GM19468 (cell line): Measurements from ENCODE around the gene ZBTB39.

ENCODE experiments used
- ATAC-seq: cut with Tn5 transposase; IDR thresholded peaks from one replicate; pipeline ENCODE4 v1.9.1; 2021; ENCODE audit warnings: mild to moderate bottlenecking, moderate library complexity, moderate number of reproducible peaks; ENCODE audit not compliant: unreplicated experiment; ENCODE audit errors: extremely low read depth

ZBTB39 gene

DNA sequence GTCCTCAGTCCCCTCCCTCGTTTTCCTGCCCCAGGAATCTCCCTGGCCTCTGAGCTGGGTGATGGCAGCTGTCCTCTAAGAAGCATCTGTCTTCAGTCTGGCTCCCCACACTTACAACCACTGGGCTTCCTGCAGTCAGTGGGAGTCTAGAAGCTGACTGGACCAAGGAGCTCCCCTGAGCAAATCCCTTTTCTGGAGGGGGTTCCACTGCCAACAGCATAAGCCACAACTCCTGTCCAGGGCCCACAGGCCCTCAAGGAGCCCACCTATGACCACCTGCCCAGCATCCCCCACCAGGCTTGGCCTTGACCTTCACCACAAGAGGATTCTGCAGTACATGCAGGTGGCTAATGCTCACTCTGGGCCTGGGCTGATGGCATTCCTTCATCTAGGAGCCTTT lies 53.0 kb downstream of the ZBTB39 start:
- no peak for ATAC-seq

DNA sequence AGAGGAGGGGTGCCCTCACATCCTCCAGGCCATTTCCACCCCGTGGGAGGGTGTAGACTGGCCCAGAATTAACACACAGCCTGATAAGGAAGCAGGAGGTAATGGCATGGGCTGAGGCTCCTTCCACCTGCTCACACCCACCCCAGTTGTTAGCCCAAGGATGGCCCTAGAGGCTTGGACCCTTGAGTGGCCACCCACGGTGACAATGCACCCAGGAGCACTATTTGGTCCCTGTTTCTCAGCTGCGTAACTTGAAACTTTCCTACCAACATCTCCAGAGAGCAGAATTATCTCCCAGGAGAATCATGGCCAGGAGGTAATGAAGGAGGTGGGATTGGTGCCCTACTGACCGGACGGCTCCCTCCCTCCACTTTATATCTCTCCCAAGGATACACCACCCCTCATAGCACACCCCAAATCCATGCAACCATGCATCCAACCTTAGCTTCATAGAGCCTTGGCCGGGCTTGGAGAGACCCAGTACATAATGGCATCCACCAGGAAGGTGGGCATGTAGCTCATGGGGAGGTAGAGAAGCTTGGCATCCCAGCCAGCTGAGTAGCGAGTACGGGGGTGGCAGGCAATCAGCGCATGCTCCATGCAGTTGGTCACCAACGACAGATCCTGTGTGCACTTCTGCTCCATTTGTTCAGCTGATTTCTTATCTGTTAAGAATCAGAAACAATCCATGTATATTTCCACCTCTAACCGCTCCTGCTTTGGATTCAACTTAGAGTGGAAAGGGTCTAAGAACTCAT lies 54.6 kb downstream of the ZBTB39 start:
- ATAC-seq: no peak

DNA sequence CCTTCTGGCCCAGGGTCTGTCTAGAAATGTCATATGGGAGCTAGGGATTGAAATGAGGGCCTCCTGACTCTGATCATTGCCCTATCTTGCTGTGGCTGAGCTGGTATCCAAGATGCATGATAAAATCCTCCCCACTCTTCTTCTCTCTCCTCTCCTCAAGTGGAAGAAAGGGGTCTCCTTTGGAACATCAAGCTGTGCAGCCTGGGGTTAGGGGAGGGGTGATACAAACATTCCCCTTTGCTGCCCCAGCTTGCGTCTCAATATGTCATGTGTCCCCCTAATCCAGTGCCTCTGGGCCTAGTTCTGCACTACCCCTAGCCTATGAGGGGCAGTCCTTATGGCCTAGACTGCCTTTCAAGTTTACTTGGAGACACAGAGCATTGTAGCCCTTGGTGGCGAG lies 57.5 kb downstream of the ZBTB39 start:
- ATAC-seq: no peak
